HepG2 (cell line): ENCODE data around the gene NCOA3. TPM values are rescaled to one million over a fixed set of nuclear protein-coding genes. Genes with fewer than 3 reads are reported as not detected.
A peak's percentile ranks its signal among the peaks of the same experiment; 100 is the strongest.

ENCODE experiments used
- ATAC-seq: fragments of 200-7000 bp; cut with Tn5 transposase; 3 replicates; pipeline ENCODE4 v1.9.1; 2020; ENCODE audit warnings: mild to moderate bottlenecking, moderate library complexity
- BruUV-seq: library from RNA; stranded (reverse); fragments of 400-500 nt; replicated peaks from 2 replicates; lab custom pipeline; 2021; lab: Mats Ljungman, UMichigan
- CTCF ChIA-PET: fragments of 300-600 bp; formaldehyde crosslinking; extraction: SDS; loops from one replicate; lab custom pipeline; 2021; ENCODE audit warnings: low total read pairs, inconsistent platforms, low intra/inter-chr PET ratio; lab: Yijun Ruan, JAX
- POLR2A ChIA-PET: fragments of 350-600 bp; sonication (Branson Sonifier 250); formaldehyde crosslinking; loops from one replicate; lab custom pipeline; 2020; ENCODE audit warnings: antibody characterized with exemption, inconsistent platforms; lab: Yijun Ruan, JAX
- DNase-seq: peaks from one replicate; pipeline ENCODE4 v3.0.0-alpha.2; 2015; ENCODE audit warnings: low spot score
- FAIRE-seq: peaks from 3 replicates; lab custom pipeline; 2011; peaks lifted over from hg19 to GRCh38; lab: Jason Lieb, UNC
- H2AFZ ChIP-seq: one replicate; pipeline ENCODE4 v1.6.1; 2011; ENCODE audit warnings: low read length, inconsistent platforms
- H3K27ac ChIP-seq: fragments of 300-600 bp; 3 replicates; pipeline ENCODE4 v1.8.0; 2011; ENCODE audit warnings: mixed run types, mild to moderate bottlenecking, mixed read lengths, low read length, inconsistent platforms; ENCODE audit not compliant: insufficient read depth; ENCODE audit errors: extremely low read length
- H3K27me3 ChIP-seq, 2 experiments: fragments of 200-600 bp in 1 of 2; 2 replicates in 1 of 2; 3 replicates in 1 of 2; pipeline versions ENCODE4 v1.6.0 to v1.8.0; 2011; ENCODE audit warnings: low read length in 2 of 2, mild to moderate bottlenecking in 2 of 2, moderate library complexity in 2 of 2, inconsistent platforms in 1 of 2; ENCODE audit not compliant: insufficient read depth in 2 of 2, control insufficient read depth in 1 of 2
- H3K36me3 ChIP-seq, 2 experiments: fragments of 200-600 bp in 1 of 2; replicated peaks in 1 of 2; 2 replicates in 1 of 2; 3 replicates in 1 of 2; pipeline versions ENCODE4 v1.5.1 to v1.8.0; 2011; ENCODE audit warnings: low read length in 2 of 2, inconsistent platforms in 1 of 2; ENCODE audit not compliant: insufficient read depth in 2 of 2, control insufficient read depth in 1 of 2
- H3K4me1 ChIP-seq: 2 replicates; pipeline ENCODE4 v1.5.1; 2012; ENCODE audit warnings: low read length, inconsistent platforms; ENCODE audit not compliant: insufficient read depth
- H3K4me2 ChIP-seq: 2 replicates; pipeline ENCODE4 v1.6.0; 2011; ENCODE audit warnings: low read depth, low read length, inconsistent platforms
- H3K4me3 ChIP-seq, 3 experiments: fragments of 200-600 bp in 1 of 3; sonication (generic), shearing (Covaris generic) in 1 of 3; replicated peaks in 1 of 3; 2 replicates each; pipeline ENCODE4 v1.5.1; 2011 to 2016; ENCODE audit warnings: low read length in 3 of 3, inconsistent platforms in 2 of 3, low read depth in 2 of 3, mild to moderate bottlenecking in 2 of 3, control low read depth in 1 of 3, mixed read lengths in 1 of 3; ENCODE audit not compliant: insufficient read depth in 1 of 3
- H3K79me2 ChIP-seq: one replicate; pipeline ENCODE4 v1.6.1; 2011; ENCODE audit warnings: low read length, inconsistent platforms; ENCODE audit not compliant: insufficient read depth
- H3K9ac ChIP-seq: 2 replicates; pipeline ENCODE4 v1.6.0; 2011; ENCODE audit warnings: mild to moderate bottlenecking, low read depth, low read length, inconsistent platforms; ENCODE audit not compliant: insufficient read depth
- H3K9me3 ChIP-seq: 2 replicates; pipeline ENCODE4 v1.5.1; 2012; ENCODE audit warnings: mild to moderate bottlenecking, low read length
- H4K20me1 ChIP-seq: 2 replicates; pipeline ENCODE4 v1.6.0; 2011; ENCODE audit warnings: inconsistent platforms, mild to moderate bottlenecking, low read length, moderate library complexity; ENCODE audit not compliant: insufficient read depth
- ATF7 ChIP-seq, 2 experiments: fragments of 450-650 bp in 1 of 2; sonication (generic) in 1 of 2; formaldehyde crosslinking in 1 of 2; IDR thresholded peaks; 2 replicates each; pipeline versions ENCODE4 v1.4.0 to v1.6.1; 2016 to 2020; ENCODE audit warnings: antibody characterized with exemption in 1 of 2, mild to moderate bottlenecking in 1 of 2, missing genetic modification reagents in 1 of 2
- ELF3 ChIP-seq: IDR thresholded peaks from 2 replicates; pipeline ENCODE4 v1.6.1; 2016; ENCODE audit warnings: missing genetic modification reagents, missing compliant biosample characterization
- ETV5 ChIP-seq: IDR thresholded peaks from 2 replicates; pipeline ENCODE4 v1.6.1; 2018; ENCODE audit warnings: missing biosample characterization, missing genetic modification reagents, inconsistent platforms, borderline replicate concordance
- GATA4 ChIP-seq: sonication (generic); IDR thresholded peaks from 2 replicates; pipeline ENCODE4 v1.6.1; 2016; ENCODE audit warnings: antibody characterized with exemption, low read depth, borderline replicate concordance
- HDAC1 ChIP-seq: sonication (generic); formaldehyde crosslinking; IDR thresholded peaks from 2 replicates; pipeline ENCODE4 v1.5.1; 2020; ENCODE audit warnings: mild to moderate bottlenecking, missing genetic modification reagents
- HNRNPH1 ChIP-seq: fragments of 200-400 bp; formaldehyde crosslinking; optimal IDR thresholded peaks from 2 replicates; pipeline ENCODE3; 2017; ENCODE audit warnings: mild to moderate bottlenecking, low read depth, low read length
- ISL2 ChIP-seq: sonication (generic); formaldehyde crosslinking; IDR thresholded peaks from 2 replicates; pipeline ENCODE4 v1.5.0; 2020; ENCODE audit warnings: missing genetic modification reagents
- ISX ChIP-seq: sonication (generic); formaldehyde crosslinking; conservative IDR thresholded peaks from 2 replicates; pipeline ENCODE4 v1.5.0; 2020; ENCODE audit warnings: missing genetic modification reagents
- JUNB ChIP-seq: sonication (generic); formaldehyde crosslinking; IDR thresholded peaks from 2 replicates; pipeline ENCODE4 v1.8.0; 2022; ENCODE audit warnings: missing genetic modification reagents, mild to moderate bottlenecking, borderline replicate concordance
- KLF6 ChIP-seq: IDR thresholded peaks from 2 replicates; pipeline ENCODE4 v1.8.0; 2016; ENCODE audit warnings: missing biosample characterization, missing genetic modification reagents
- KMT2B ChIP-seq: IDR thresholded peaks from 2 replicates; pipeline ENCODE4 v1.6.1; 2016; ENCODE audit warnings: missing genetic modification reagents, missing compliant biosample characterization
- MEIS2 ChIP-seq: sonication (generic); formaldehyde crosslinking; IDR thresholded peaks from 2 replicates; pipeline ENCODE4 v1.9.0; 2021; ENCODE audit warnings: mild to moderate bottlenecking, missing genetic modification reagents
- MIXL1 ChIP-seq: IDR thresholded peaks from 2 replicates; pipeline ENCODE4 v1.6.1; 2016
- MZF1 ChIP-seq: sonication (generic); formaldehyde crosslinking; IDR thresholded peaks from 2 replicates; pipeline ENCODE4 v1.8.1; 2023; ENCODE audit warnings: mild to moderate bottlenecking, missing genetic modification reagents, borderline replicate concordance
- NFIB ChIP-seq: sonication (generic); formaldehyde crosslinking; IDR thresholded peaks from 2 replicates; pipeline ENCODE4 v1.9.0; 2021; ENCODE audit warnings: missing genetic modification reagents, mild to moderate bottlenecking, borderline replicate concordance
- RBAK ChIP-seq: sonication (generic); formaldehyde crosslinking; IDR thresholded peaks from 2 replicates; pipeline ENCODE4 v1.5.1; 2020; ENCODE audit warnings: mild to moderate bottlenecking, missing genetic modification reagents
- SALL1 ChIP-seq: sonication (generic); formaldehyde crosslinking; IDR thresholded peaks from 2 replicates; pipeline ENCODE4 v1.8.0; 2022; ENCODE audit warnings: mild to moderate bottlenecking, missing genetic modification reagents
- SMAD9 ChIP-seq: sonication (generic); formaldehyde crosslinking; IDR thresholded peaks from 2 replicates; pipeline ENCODE4 v1.5.1; 2020; ENCODE audit warnings: mild to moderate bottlenecking, missing genetic modification reagents
- THAP11 ChIP-seq: IDR thresholded peaks from 2 replicates; pipeline ENCODE4 v1.6.1; 2016; ENCODE audit warnings: missing biosample characterization, missing genetic modification reagents
- ZFP1 ChIP-seq: IDR thresholded peaks from 2 replicates; pipeline ENCODE4 v1.6.1; 2016
- ZNF343 ChIP-seq: sonication (generic); formaldehyde crosslinking; IDR thresholded peaks from 2 replicates; pipeline ENCODE4 v1.4.0; 2020; ENCODE audit warnings: mild to moderate bottlenecking, missing genetic modification reagents
- ZNF766 ChIP-seq: sonication (generic); formaldehyde crosslinking; IDR thresholded peaks from 2 replicates; pipeline ENCODE4 v1.5.0; 2020; ENCODE audit warnings: missing genetic modification reagents, borderline replicate concordance
- WGBS: methylation state at CpG from one replicate; pipeline ENCODE4 v1.1.6; 2017; ENCODE audit warnings: low lambda C conversion rate; 5-methylcytosine and 5-hydroxymethylcytosine counted together
- in situ Hi-C: cut with HindIII; loops from 2 replicates; pipeline ENCODE4 v1.10.0; 2017; ENCODE audit warnings: low pct_unique_long_range_greater_than_20kb; ENCODE audit not compliant: extremely low pct_ligation_motif_present
- intact Hi-C: fragments of 100-400 bp; cut with micrococcal nuclease; formaldehyde crosslinking; loops from one replicate; pipeline ENCODE4 v1.10.0; 2022; ENCODE audit not compliant: unreplicated experiment
- polyA plus RNA-seq, 8 experiments: library from polyadenylated mRNA; depleted of rRNA in 3 of 8; stranded (reverse) in 7 of 8; unstranded in 1 of 8; fragments of >200 nt; fragmentation: Illumina TruSeq in 4 of 8; extraction: Trizol in 4 of 8; gene quantifications; 2 replicates each; pipeline versions ENCODE4 v1.2.1 to v1.2.3, GENCODE V29; 2011 to 2016; ENCODE audit warnings: low read depth in 4 of 8, missing spikeins in 1 of 8, mixed read lengths in 1 of 8; ENCODE audit not compliant: insufficient read depth in 1 of 8
- total RNA-seq, 5 experiments: library from RNA; depleted of rRNA; stranded (reverse); fragments of >200 nt; fragmentation: Illumina TruSeq; extraction: Trizol; gene quantifications; 2 replicates each; pipeline ENCODE4 v1.2.3, GENCODE V29; 2016; ENCODE audit warnings: low read depth in 1 of 5
- TF ChIP-seq, protein P1 (sequence below): sonication (generic); formaldehyde crosslinking; IDR thresholded peaks from 2 replicates; pipeline ENCODE4 v1.8.0; 2022; ENCODE audit warnings: missing genetic modification reagents, low read depth, mild to moderate bottlenecking, borderline replicate concordance
- TF ChIP-seq, protein P2 (sequence below): IDR thresholded peaks from 2 replicates; pipeline ENCODE4 v1.6.1; 2018; ENCODE audit warnings: missing genetic modification reagents, mild to moderate bottlenecking, missing compliant biosample characterization

NCOA3 gene
- total and polyA plus RNA-seq, 2 of the 13 experiments (the other 11 are each of a cell fraction or from before 2014, with no cell fraction given): 35.0 to 56.8 TPM

DNA sequence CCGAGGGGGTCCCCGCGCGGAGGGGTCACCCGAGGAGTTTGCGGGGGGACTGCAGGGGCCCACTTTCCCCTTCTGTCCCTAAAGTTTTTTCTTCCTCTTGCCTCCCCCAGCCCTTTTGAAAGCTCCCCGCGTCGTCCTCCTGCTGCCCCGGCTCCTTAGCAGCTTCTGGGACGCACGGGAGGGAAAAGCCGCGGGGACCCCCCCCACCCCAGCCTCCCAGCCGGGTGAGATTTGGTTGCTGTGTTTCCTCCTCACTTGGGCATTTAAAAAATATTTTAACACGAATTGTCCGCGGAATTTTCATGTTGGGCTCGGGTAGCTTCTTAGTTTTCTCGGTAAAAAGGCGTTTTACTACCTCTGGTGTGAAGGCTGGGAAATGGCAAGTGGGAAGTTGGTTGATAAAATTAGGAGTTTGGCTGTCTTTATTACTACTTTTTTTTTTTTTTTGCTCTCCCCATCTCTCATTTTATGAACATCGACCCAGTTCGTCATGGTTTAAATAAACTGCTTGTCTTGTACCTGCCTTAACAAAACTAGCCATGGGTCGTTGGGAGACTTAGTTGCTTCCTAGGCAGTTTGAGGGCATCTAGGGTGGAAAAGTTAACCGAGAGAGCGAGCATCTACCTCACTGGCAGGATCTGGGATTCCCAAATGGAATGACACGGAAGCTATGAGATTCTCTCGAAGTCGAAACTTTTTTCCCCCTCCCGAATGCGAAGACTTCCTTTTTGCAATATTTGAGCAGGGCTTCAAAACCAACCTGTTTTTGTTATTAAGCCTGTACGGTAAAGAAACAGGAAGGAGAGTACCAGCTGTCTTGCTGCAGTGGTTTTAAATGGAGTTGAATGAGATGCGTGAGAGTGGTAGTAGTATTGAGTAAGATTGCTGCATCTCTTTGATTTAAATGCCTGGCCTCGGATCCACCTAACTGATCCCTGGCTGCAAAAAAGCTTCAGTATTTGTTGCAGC lies 868 bp downstream of the NCOA3 start:
- POLR2A ChIA-PET: interaction anchor here (0.6 to 4.5 kb wide), 32 partner anchors 10 to 1551 kb away, joined by 3 to 89 read pairs (median 7); partner anchors contain the start of gene ZMYND8
- under 1% methylated on average over 33 of the region's 34 CpGs for WGBS
- H3K9me3 ChIP-seq: no peaks in the 10 kb centered on the region
- peaks cover 68% of the 10 kb centered on the region for H3K79me2 ChIP-seq
- FAIRE-seq: peak; percentile 28
- DNase-seq: peak; percentile 52
- H3K9ac ChIP-seq: peak overlapping the region; percentile 97
- peak overlapping the region; percentile 82 for H3K27ac ChIP-seq
- in situ Hi-C loops: no loop called here
- no peaks in the 10 kb centered on the region; a peak in 1 of 5 replicates for H3K27me3 ChIP-seq
- H4K20me1 ChIP-seq: peaks cover 19% of the 10 kb centered on the region
- CTCF ChIA-PET: interaction anchor here (1.5 kb wide), 1 partner anchor 38 kb away, joined by 4 read pairs; no protein-coding TSS in a partner anchor
- peak overlapping the region; percentile 100 for H3K4me3 ChIP-seq
- BruUV-seq: TSS peak; percentile 53
- intact Hi-C loops: loop anchor here (1.0 to 5.0 kb wide), 4 partner anchors 38 to 120 kb away; no protein-coding TSS in a partner anchor
- H3K4me2 ChIP-seq: peak overlapping the region; percentile 79
- peak; percentile 4 for ATAC-seq
- no peaks in the 10 kb centered on the region for H3K36me3 ChIP-seq
- H2AFZ ChIP-seq: no peak overlapping the region
- H3K4me1 ChIP-seq: peaks cover 62% of the 10 kb centered on the region
- TF ChIP-seq KLF6 (CRISPR knock-in tag) (0 out of 2 replicates have a peak, but pooled peaks have one; percentile 45), MZF1 (CRISPR knock-in tag) (no peak), ATF7 (IDR thresholded peaks at IDR 0.05) (no peak), ATF7 (CRISPR knock-in tag; IDR thresholded peaks at IDR 0.05) (no peak), ZNF343 (CRISPR knock-in tag) (no peak), KMT2B (0 out of 2 replicates have a peak, but pooled peaks have one; percentile 10), NFIB (no peak), SMAD9 (peak; percentile 28; the same call in 1 of the 2 replicates), ZNF766 (CRISPR knock-in tag) (peak; percentile 41; the same call in 1 of the 2 replicates), ZFP1 (CRISPR knock-in tag) (0 out of 2 replicates have a peak, but pooled peaks have one; percentile 8), HDAC1 (CRISPR knock-in tag) (peak; percentile 39; the same call in 1 of the 2 replicates), SALL1 (CRISPR knock-in tag) (no peak), HNRNPH1 (no peak), ELF3 (CRISPR knock-in tag) (no peak), GATA4 (no peak), ETV5 (CRISPR knock-in tag) (peak; percentile 16; the same call in 1 of the 2 replicates), JUNB (CRISPR knock-in tag) (0 out of 2 replicates have a peak, but pooled peaks have one; percentile 14), MEIS2 (CRISPR knock-in tag) (peak; percentile 23; the same call in 1 of the 2 replicates), MIXL1 (CRISPR knock-in tag) (0 out of 2 replicates have a peak, but pooled peaks have one; percentile 42), RBAK (no peak), THAP11 (CRISPR knock-in tag) (no peak), ISX (CRISPR knock-in tag) (0 out of 2 replicates have a peak, but pooled peaks have one; percentile 24), ISL2 (CRISPR knock-in tag) (peak; percentile 35; the same call in 1 of the 2 replicates)
- TF ChIP-seq, protein P1, sequence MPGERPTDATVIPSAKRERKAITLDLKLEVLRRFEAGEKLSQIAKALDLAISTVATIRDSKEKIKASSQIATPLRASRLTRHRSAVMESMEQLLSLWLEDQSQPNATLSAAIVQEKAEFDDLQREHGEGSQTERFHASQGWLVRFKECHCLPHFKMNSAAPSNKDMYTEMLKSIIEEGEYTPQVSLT (CRISPR knock-in tag): 0 out of 2 replicates have a peak, but pooled peaks have one; percentile 47
- TF ChIP-seq, protein P2, sequence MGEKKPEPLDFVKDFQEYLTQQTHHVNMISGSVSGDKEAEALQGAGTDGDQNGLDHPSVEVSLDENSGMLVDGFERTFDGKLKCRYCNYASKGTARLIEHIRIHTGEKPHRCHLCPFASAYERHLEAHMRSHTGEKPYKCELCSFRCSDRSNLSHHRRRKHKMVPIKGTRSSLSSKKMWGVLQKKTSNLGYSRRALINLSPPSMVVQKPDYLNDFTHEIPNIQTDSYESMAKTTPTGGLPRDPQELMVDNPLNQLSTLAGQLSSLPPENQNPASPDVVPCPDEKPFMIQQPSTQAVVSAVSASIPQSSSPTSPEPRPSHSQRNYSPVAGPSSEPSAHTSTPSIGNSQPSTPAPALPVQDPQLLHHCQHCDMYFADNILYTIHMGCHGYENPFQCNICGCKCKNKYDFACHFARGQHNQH (CRISPR knock-in tag): no peak
